GM12891 (cell line): Measurements from ENCODE around the gene PRR7.

Source experiments
- POLR2A ChIP-seq: IDR thresholded peaks from 2 replicates; pipeline ENCODE4 v1.6.1; 2011; ENCODE audit warnings: low read depth, low read length, control low read depth
- POLR2AphosphoS5 ChIP-seq: IDR thresholded peaks from 2 replicates; pipeline ENCODE4 v1.6.1; 2011; ENCODE audit warnings: low read depth, low read length, control low read depth
- TAF1 ChIP-seq: IDR thresholded peaks from 2 replicates; pipeline ENCODE4 v1.6.1; 2011; ENCODE audit warnings: low read depth, low read length, control low read depth

DNA sequence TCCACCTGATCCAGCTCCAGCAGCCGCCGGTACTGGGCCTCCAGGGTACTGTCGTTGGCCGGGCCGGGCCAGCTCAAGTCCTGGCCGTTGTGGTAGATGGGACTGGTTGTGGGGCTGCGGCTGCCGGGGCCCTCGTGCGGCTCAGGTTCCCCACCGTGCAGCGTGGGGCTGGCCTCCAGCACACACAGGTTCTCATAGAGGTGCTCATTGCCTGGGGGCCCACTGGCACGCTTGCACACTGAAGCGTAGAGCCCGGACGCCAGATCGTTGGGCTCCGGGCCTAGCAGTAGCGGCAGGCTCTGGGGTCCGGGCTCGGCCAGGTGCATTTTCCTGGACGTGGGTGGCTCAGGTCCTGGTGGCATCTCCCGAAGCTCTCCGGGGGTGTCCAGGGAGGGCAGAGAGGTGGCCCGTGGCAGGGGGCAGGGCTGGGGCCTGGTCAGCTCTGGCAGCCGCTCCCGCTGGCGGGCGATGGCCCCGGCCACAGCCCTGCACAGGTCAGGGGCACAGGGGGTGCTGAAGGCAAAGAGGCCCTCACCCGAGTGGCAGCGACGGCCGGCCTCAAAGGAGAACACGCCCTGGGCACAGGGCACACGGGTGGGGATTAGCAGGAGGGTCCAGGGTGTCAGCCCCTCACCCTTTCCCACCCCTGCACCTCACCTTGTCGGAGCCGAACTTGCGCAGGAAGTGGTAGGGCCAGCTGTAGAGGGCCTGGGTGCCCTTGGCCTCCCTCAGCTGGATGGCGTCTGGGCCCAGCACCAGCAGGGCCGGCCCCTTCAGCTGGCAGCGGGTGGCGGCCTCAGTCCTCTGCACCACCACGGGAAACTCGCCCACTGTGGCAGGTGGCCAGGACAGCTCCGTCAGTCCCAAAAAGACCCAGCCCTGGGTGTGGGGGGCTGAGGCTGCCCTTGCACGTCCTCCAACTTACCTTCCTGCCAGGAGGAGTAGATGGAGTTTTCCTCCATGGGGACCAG, 57.8 kb downstream of the PRR7 start:
- no peak; the same call in 1 of the 2 replicates for TF ChIP-seq POLR2A
- 0 out of 2 replicates have a peak, but pooled peaks have one; percentile 12 for TF ChIP-seq POLR2AphosphoS5
- TF ChIP-seq TAF1: no peak
